Measurements from ENCODE around the gene GDAP2. TPM values are rescaled to one million over a fixed set of nuclear protein-coding genes. Genes with fewer than 3 reads are reported as not detected.

GDAP2 gene
- total and polyA plus RNA-seq, 2 donors (not counting 3 experiments of a cell fraction or from before 2014, with no cell fraction given) = 4.5 to 21.5 TPM

DNA sequence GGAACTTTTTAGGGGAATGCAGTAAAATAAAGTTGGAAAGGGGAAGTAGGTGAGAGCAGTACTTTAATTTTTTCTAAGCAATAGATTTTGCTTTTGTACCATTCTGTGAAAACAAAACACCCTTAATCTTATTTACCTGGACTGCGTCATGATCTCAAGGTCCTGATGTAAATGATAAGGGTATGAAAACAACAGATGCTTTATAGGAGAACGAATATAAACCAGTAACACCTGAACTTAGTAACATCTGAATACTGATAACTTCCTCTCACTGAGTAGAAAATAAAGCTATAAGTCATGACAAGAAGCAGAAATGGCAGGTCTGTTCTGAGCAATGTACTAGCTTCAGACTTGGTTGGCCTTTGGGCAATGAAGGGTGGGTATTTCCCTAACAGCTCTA, 77.7 kb downstream of the GDAP2 start:
- dilution Hi-C loops (cut with MboI; ENCODE audit: extremely low pct_ligation_motif_present, low sequenced_read_pairs) = no loop called here
- FAIRE-seq = no peak
- CTCF ChIA-PET = interaction anchor here (0.6 kb wide), 1 partner anchor 1934 kb away, joined by 3 read pairs; no protein-coding TSS in a partner anchor

More for the DNA sequence above, 77.7 kb downstream of the GDAP2 start:
- Histone ChIP-seq H3K36me3 (ENCODE audit: control insufficient read depth in 2 of 2, extremely low read depth in 1 of 2, insufficient read depth in 2 of 2, low read length in 2 of 2) (no peaks in the 10 kb centered on the region), H3K79me2 (ENCODE audit: control insufficient read depth, insufficient read depth, low read length) (no peaks in the 10 kb centered on the region), H3K9ac (replicated peaks; ENCODE audit: extremely low read depth, insufficient read depth, low read length) (no peak overlapping the region), H3K27ac (ENCODE audit: insufficient read depth, low read depth, low read length) (no peak overlapping the region), H2AFZ (ENCODE audit: low read depth, low read length) (no peak overlapping the region), H3K4me3 (replicated peaks in 1 of 3; ENCODE audit: insufficient read depth in 1 of 3, low read depth in 1 of 3, low read length in 3 of 3) (no peak overlapping the region), H3K9me1 (replicated peaks; ENCODE audit: control insufficient read depth, extremely low read depth, insufficient read depth, low read length) (no peaks in the 10 kb centered on the region), H4K20me1 (replicated peaks; ENCODE audit: control insufficient read depth, extremely low read depth, insufficient read depth, low read length) (no peaks in the 10 kb centered on the region), H3K27me3 (ENCODE audit: control insufficient read depth in 2 of 2, insufficient read depth in 2 of 2, low read length in 2 of 2) (no peaks in the 10 kb centered on the region), H3K4me1 (ENCODE audit: control insufficient read depth, extremely low read depth, insufficient read depth, low read length) (no peaks in the 10 kb centered on the region), H3K9me3 (replicated peaks; ENCODE audit: control insufficient read depth, insufficient read depth, low read length) (no peaks in the 10 kb centered on the region), H3K4me2 (ENCODE audit: insufficient read depth, low read length) (no peak overlapping the region)
- intact Hi-C loops (cut with micrococcal nuclease) = no loop called here
- DNase-seq (ENCODE audit: low read depth, low spot score) = no peak
- POLR2A ChIA-PET = interaction anchor here (0.6 kb wide), 2 partner anchors 36 to 1204 kb away, joined by 3 to 4 read pairs; no protein-coding TSS in a partner anchor
- BruUV-seq (replicated peaks) = no TSS peak
- TF ChIP-seq EZH2 (IDR thresholded peaks at IDR 0.05; ENCODE audit: borderline replicate concordance, low read depth, low read length, severe bottlenecking) (no peak), POLR2A (IDR thresholded peaks at IDR 0.05; ENCODE audit: low read depth, low read length) (no peak), GATA2 (IDR thresholded peaks at IDR 0.05; ENCODE audit: insufficient read depth, insufficient read length, low read depth, low read length) (no peak), JUN (IDR thresholded peaks at IDR 0.05; ENCODE audit: borderline replicate concordance, insufficient read depth, insufficient read length, low read depth) (no peak), MYC (IDR thresholded peaks at IDR 0.05; ENCODE audit: low read depth, low read length) (no peak), POLR2AphosphoS5 (IDR thresholded peaks at IDR 0.05; ENCODE audit: insufficient read depth, low read depth, low read length) (no peak), FOS (IDR thresholded peaks at IDR 0.05; ENCODE audit: borderline replicate concordance, insufficient read depth, low read length) (no peak)
- TF ChIP-seq, protein P1, sequence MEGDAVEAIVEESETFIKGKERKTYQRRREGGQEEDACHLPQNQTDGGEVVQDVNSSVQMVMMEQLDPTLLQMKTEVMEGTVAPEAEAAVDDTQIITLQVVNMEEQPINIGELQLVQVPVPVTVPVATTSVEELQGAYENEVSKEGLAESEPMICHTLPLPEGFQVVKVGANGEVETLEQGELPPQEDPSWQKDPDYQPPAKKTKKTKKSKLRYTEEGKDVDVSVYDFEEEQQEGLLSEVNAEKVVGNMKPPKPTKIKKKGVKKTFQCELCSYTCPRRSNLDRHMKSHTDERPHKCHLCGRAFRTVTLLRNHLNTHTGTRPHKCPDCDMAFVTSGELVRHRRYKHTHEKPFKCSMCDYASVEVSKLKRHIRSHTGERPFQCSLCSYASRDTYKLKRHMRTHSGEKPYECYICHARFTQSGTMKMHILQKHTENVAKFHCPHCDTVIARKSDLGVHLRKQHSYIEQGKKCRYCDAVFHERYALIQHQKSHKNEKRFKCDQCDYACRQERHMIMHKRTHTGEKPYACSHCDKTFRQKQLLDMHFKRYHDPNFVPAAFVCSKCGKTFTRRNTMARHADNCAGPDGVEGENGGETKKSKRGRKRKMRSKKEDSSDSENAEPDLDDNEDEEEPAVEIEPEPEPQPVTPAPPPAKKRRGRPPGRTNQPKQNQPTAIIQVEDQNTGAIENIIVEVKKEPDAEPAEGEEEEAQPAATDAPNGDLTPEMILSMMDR (IDR thresholded peaks at IDR 0.05; ENCODE audit: extremely low read depth in 1 of 2, insufficient read depth in 1 of 2, low read depth in 1 of 2, low read length in 2 of 2) = no peak
- TF ChIP-seq, protein P2, sequence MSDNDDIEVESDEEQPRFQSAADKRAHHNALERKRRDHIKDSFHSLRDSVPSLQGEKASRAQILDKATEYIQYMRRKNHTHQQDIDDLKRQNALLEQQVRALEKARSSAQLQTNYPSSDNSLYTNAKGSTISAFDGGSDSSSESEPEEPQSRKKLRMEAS (IDR thresholded peaks at IDR 0.05; ENCODE audit: insufficient read depth, insufficient read length) = no peak

All from endothelial cell of umbilical vein (primary cell).